ENCODE measurements around the gene ABCA1.
A peak's percentile ranks its signal among the peaks of the same experiment; 100 is the strongest.
"Not testable (repeated sequence)": the region's sequence is repeated elsewhere in the genome, so short reads cannot be mapped to it uniquely, and the experiment has no call there.

Gene ABCA1
- 9.2 to 21.1 (median 19.5) reads per million in 3 donors for total RNA-seq

GRCh38 chr9:104927912-104928740 is at the start of gene ABCA1:
Gene ABCA1 (minus strand): TSS chr9:104928155. CDS start chr9:104903679, 24,476 bp downstream.
- H3K27me3 ChIP-seq (replicated peaks; ENCODE audit: control insufficient read depth, insufficient read depth, low read length, poor library complexity, severe bottlenecking), result peaks cover 5% of the 10 kb centered on the region
- peak within 1 kb of the TSS; percentile 79 for H3K4me3 ChIP-seq (ENCODE audit: insufficient read depth, low read depth, low read length, poor library complexity, severe bottlenecking)
- H3K27ac ChIP-seq (ENCODE audit: insufficient read depth, low read length, poor library complexity, severe bottlenecking), result peak within 1 kb of the TSS; percentile 56
- H3K4me1 ChIP-seq (ENCODE audit: control insufficient read depth, insufficient read depth, low read length, poor library complexity, severe bottlenecking), result peaks cover 9% of the 10 kb centered on the region
- no peaks in the 10 kb centered on the region for H3K36me3 ChIP-seq (ENCODE audit: control insufficient read depth, insufficient read depth, low read length)
- no peaks in the 10 kb centered on the region for H3K9me3 ChIP-seq (ENCODE audit: control insufficient read depth, low read length)
- DNase-seq, result peak; percentile 46 to 64 (median 48)

- Histone ChIP-seq H3K36me3 (ENCODE audit: control insufficient read depth, insufficient read depth, low read length) (no peaks in the 10 kb centered on the region), H3K4me1 (ENCODE audit: control insufficient read depth, insufficient read depth, low read length, poor library complexity, severe bottlenecking) (no peaks in the 10 kb centered on the region), H3K27me3 (replicated peaks; ENCODE audit: control insufficient read depth, insufficient read depth, low read length, poor library complexity, severe bottlenecking) (no peaks in the 10 kb centered on the region), H3K27ac (ENCODE audit: insufficient read depth, low read length, poor library complexity, severe bottlenecking) (no peak overlapping the region), H3K9me3 (ENCODE audit: control insufficient read depth, low read length) (no peaks in the 10 kb centered on the region), H3K4me3 (ENCODE audit: insufficient read depth, low read depth, low read length, poor library complexity, severe bottlenecking) (no peak overlapping the region)
- DNase-seq, result no peak
Measured at GRCh38 chr9:104977580-104977979, 49.6 kb upstream of the ABCA1 start.

- Histone ChIP-seq H3K36me3 (ENCODE audit: control insufficient read depth, insufficient read depth, low read length) (no peaks in the 10 kb centered on the region), H3K4me1 (ENCODE audit: control insufficient read depth, insufficient read depth, low read length, poor library complexity, severe bottlenecking) (no peaks in the 10 kb centered on the region), H3K27me3 (replicated peaks; ENCODE audit: control insufficient read depth, insufficient read depth, low read length, poor library complexity, severe bottlenecking) (no peaks in the 10 kb centered on the region), H3K27ac (ENCODE audit: insufficient read depth, low read length, poor library complexity, severe bottlenecking) (no peak overlapping the region), H3K9me3 (ENCODE audit: control insufficient read depth, low read length) (no peaks in the 10 kb centered on the region), H3K4me3 (ENCODE audit: insufficient read depth, low read depth, low read length, poor library complexity, severe bottlenecking) (no peak overlapping the region)
- DNase-seq, result no peak
Measured at GRCh38 chr9:104977168-104977567, 49.2 kb upstream of the ABCA1 start.

- H3K9me3 ChIP-seq (ENCODE audit: control insufficient read depth, low read length); H3K36me3 ChIP-seq (ENCODE audit: control insufficient read depth, insufficient read depth, low read length); H3K27me3 ChIP-seq (replicated peaks; ENCODE audit: control insufficient read depth, insufficient read depth, low read length, poor library complexity, severe bottlenecking); H3K4me1 ChIP-seq (ENCODE audit: control insufficient read depth, insufficient read depth, low read length, poor library complexity, severe bottlenecking); H3K4me3 ChIP-seq (ENCODE audit: insufficient read depth, low read depth, low read length, poor library complexity, severe bottlenecking); DNase-seq; H3K27ac ChIP-seq (ENCODE audit: insufficient read depth, low read length, poor library complexity, severe bottlenecking): not testable (repeated sequence)
Measured at GRCh38 chr9:104975966-104976595, 48.1 kb upstream of the ABCA1 start.

- no peaks in the 10 kb centered on the region for H3K4me1 ChIP-seq (ENCODE audit: control insufficient read depth, insufficient read depth, low read length, poor library complexity, severe bottlenecking)
- H3K36me3 ChIP-seq (ENCODE audit: control insufficient read depth, insufficient read depth, low read length), result no peaks in the 10 kb centered on the region
- no peaks in the 10 kb centered on the region for H3K9me3 ChIP-seq (ENCODE audit: control insufficient read depth, low read length)
- H3K4me3 ChIP-seq (ENCODE audit: insufficient read depth, low read depth, low read length, poor library complexity, severe bottlenecking), result no peak overlapping the region
- H3K27ac ChIP-seq (ENCODE audit: insufficient read depth, low read length, poor library complexity, severe bottlenecking), result no peak overlapping the region
- no peaks in the 10 kb centered on the region for H3K27me3 ChIP-seq (replicated peaks; ENCODE audit: control insufficient read depth, insufficient read depth, low read length, poor library complexity, severe bottlenecking)
- no peak for DNase-seq
Measured at GRCh38 chr9:104974053-104974962, 46.4 kb upstream of the ABCA1 start.

GRCh38 chr9:104972242-104972866 is 44.4 kb upstream of the ABCA1 start:
- DNase-seq, result no peak
- no peaks in the 10 kb centered on the region for H3K9me3 ChIP-seq (ENCODE audit: control insufficient read depth, low read length)

GRCh38 chr9:104971511-104971910 is 43.6 kb upstream of the ABCA1 start:
- Histone ChIP-seq H3K27ac (ENCODE audit: insufficient read depth, low read length, poor library complexity, severe bottlenecking) (no peak overlapping the region), H3K36me3 (ENCODE audit: control insufficient read depth, insufficient read depth, low read length) (no peaks in the 10 kb centered on the region), H3K4me3 (ENCODE audit: insufficient read depth, low read depth, low read length, poor library complexity, severe bottlenecking) (no peak overlapping the region), H3K4me1 (ENCODE audit: control insufficient read depth, insufficient read depth, low read length, poor library complexity, severe bottlenecking) (peaks cover 8% of the 10 kb centered on the region), H3K9me3 (ENCODE audit: control insufficient read depth, low read length) (no peaks in the 10 kb centered on the region), H3K27me3 (replicated peaks; ENCODE audit: control insufficient read depth, insufficient read depth, low read length, poor library complexity, severe bottlenecking) (no peaks in the 10 kb centered on the region)
- DNase-seq, result no peak

More at GRCh38 chr9:104972242-104972866, 44.4 kb upstream of the ABCA1 start:
- H3K27me3 ChIP-seq (replicated peaks; ENCODE audit: control insufficient read depth, insufficient read depth, low read length, poor library complexity, severe bottlenecking), result no peaks in the 10 kb centered on the region
- H3K27ac ChIP-seq (ENCODE audit: insufficient read depth, low read length, poor library complexity, severe bottlenecking), result no peak overlapping the region
- no peak overlapping the region for H3K4me3 ChIP-seq (ENCODE audit: insufficient read depth, low read depth, low read length, poor library complexity, severe bottlenecking)
- no peaks in the 10 kb centered on the region for H3K36me3 ChIP-seq (ENCODE audit: control insufficient read depth, insufficient read depth, low read length)
- H3K4me1 ChIP-seq (ENCODE audit: control insufficient read depth, insufficient read depth, low read length, poor library complexity, severe bottlenecking), result peaks cover 8% of the 10 kb centered on the region

- H3K4me1 ChIP-seq (ENCODE audit: control insufficient read depth, insufficient read depth, low read length, poor library complexity, severe bottlenecking), result peaks cover 8% of the 10 kb centered on the region
- H3K27ac ChIP-seq (ENCODE audit: insufficient read depth, low read length, poor library complexity, severe bottlenecking), result no peak overlapping the region
- DNase-seq, result no peak
- H3K4me3 ChIP-seq (ENCODE audit: insufficient read depth, low read depth, low read length, poor library complexity, severe bottlenecking), result no peak overlapping the region
- no peaks in the 10 kb centered on the region for H3K27me3 ChIP-seq (replicated peaks; ENCODE audit: control insufficient read depth, insufficient read depth, low read length, poor library complexity, severe bottlenecking)
- H3K9me3 ChIP-seq (ENCODE audit: control insufficient read depth, low read length), result no peaks in the 10 kb centered on the region
- no peaks in the 10 kb centered on the region for H3K36me3 ChIP-seq (ENCODE audit: control insufficient read depth, insufficient read depth, low read length)
Measured at GRCh38 chr9:104970271-104970987, 42.5 kb upstream of the ABCA1 start.

- Histone ChIP-seq H3K36me3 (ENCODE audit: control insufficient read depth, insufficient read depth, low read length) (no peaks in the 10 kb centered on the region), H3K4me1 (ENCODE audit: control insufficient read depth, insufficient read depth, low read length, poor library complexity, severe bottlenecking) (peaks cover 8% of the 10 kb centered on the region), H3K27me3 (replicated peaks; ENCODE audit: control insufficient read depth, insufficient read depth, low read length, poor library complexity, severe bottlenecking) (no peaks in the 10 kb centered on the region), H3K27ac (ENCODE audit: insufficient read depth, low read length, poor library complexity, severe bottlenecking) (no peak overlapping the region), H3K9me3 (ENCODE audit: control insufficient read depth, low read length) (no peaks in the 10 kb centered on the region), H3K4me3 (ENCODE audit: insufficient read depth, low read depth, low read length, poor library complexity, severe bottlenecking) (no peak overlapping the region)
- no peak for DNase-seq
Measured at GRCh38 chr9:104969116-104969515, 41.2 kb upstream of the ABCA1 start.

All from effector memory CD4-positive, alpha-beta T cell (primary cell).